PC-3 (cell line): Measurements from ENCODE around the gene ARHGAP23. TPM values are rescaled to one million over a fixed set of nuclear protein-coding genes. Genes with fewer than 3 reads are reported as not detected.

Source experiments
- ATAC-seq: fragments of 200-7000 bp; cut with Tn5 transposase; 2 replicates; pipeline ENCODE4 v1.9.1; 2020; ENCODE audit warnings: mild to moderate bottlenecking, moderate library complexity
- BruUV-seq: library from RNA; stranded (reverse); fragments of 400-500 nt; replicated peaks from 2 replicates; lab custom pipeline; 2021; lab: Mats Ljungman, UMichigan
- CTCF ChIA-PET: fragments of 300-600 bp; sonication (Branson Sonifier 250); formaldehyde crosslinking; loops from one replicate; lab custom pipeline; 2022; ENCODE audit warnings: antibody characterized with exemption; lab: Charles Lee
- POLR2A ChIA-PET: fragments of 300-600 bp; sonication (Branson Sonifier 250); formaldehyde crosslinking; loops from one replicate; lab custom pipeline; 2022; ENCODE audit warnings: antibody characterized with exemption; ENCODE audit not compliant: unreplicated experiment; lab: Charles Lee
- DNase-seq: peaks from one replicate; pipeline ENCODE4 v3.0.0-alpha.2; 2015
- H2AFZ ChIP-seq: fragments of 300-600 bp; sonication (generic); 2 replicates; pipeline ENCODE4 v1.6.0; 2016; ENCODE audit warnings: antibody characterized with exemption, low read length
- H3F3A ChIP-seq: fragments of 300-600 bp; sonication (generic); one replicate; pipeline ENCODE4 v1.6.0; 2017; ENCODE audit warnings: antibody characterized with exemption, low read length, control low read depth, mild to moderate bottlenecking; ENCODE audit not compliant: unreplicated experiment
- H3K27ac ChIP-seq: fragments of 300-600 bp; sonication (generic); 2 replicates; pipeline ENCODE4 v1.5.1; 2016; ENCODE audit warnings: mild to moderate bottlenecking, low read length
- H3K27me3 ChIP-seq: fragments of 300-600 bp; sonication (generic); 2 replicates; pipeline ENCODE4 v1.6.1; 2016; ENCODE audit warnings: low read length, mixed read lengths
- H3K36me3 ChIP-seq: fragments of 300-600 bp; sonication (generic); 2 replicates; pipeline ENCODE4 v1.6.1; 2016; ENCODE audit warnings: low read depth, mixed run types, low read length, mixed read lengths
- H3K4me1 ChIP-seq: fragments of 300-600 bp; sonication (generic); 2 replicates; pipeline ENCODE4 v1.5.1; 2016; ENCODE audit warnings: low read length; ENCODE audit not compliant: insufficient read depth
- H3K4me2 ChIP-seq: fragments of 300-600 bp; sonication (generic); 2 replicates; pipeline ENCODE4 v1.6.0; 2016; ENCODE audit warnings: low read length
- H3K4me3 ChIP-seq: fragments of 300-600 bp; sonication (generic); 2 replicates; pipeline ENCODE4 v1.5.1; 2016; ENCODE audit warnings: mild to moderate bottlenecking, low read length, mixed read lengths
- H3K79me2 ChIP-seq: fragments of 300-600 bp; sonication (generic); 2 replicates; pipeline ENCODE4 v1.6.1; 2017; ENCODE audit warnings: low read length, mixed read lengths
- H3K9ac ChIP-seq: fragments of 300-600 bp; sonication (generic); 2 replicates; pipeline ENCODE4 v1.6.0; 2016; ENCODE audit warnings: mild to moderate bottlenecking, low read length
- H3K9me2 ChIP-seq: fragments of 300-600 bp; sonication (generic); replicated peaks from 2 replicates; pipeline ENCODE4 v1.6.1; 2016; ENCODE audit warnings: mixed run types, low read length, mixed read lengths
- H3K9me3 ChIP-seq: fragments of 300-600 bp; sonication (generic); 2 replicates; pipeline ENCODE4 v1.6.1; 2016; ENCODE audit warnings: low read length, mixed read lengths
- H4K20me1 ChIP-seq: fragments of 300-600 bp; sonication (generic); 2 replicates; pipeline ENCODE4 v1.6.1; 2016; ENCODE audit warnings: low read length, mixed read lengths
- EZH2 ChIP-seq: fragments of 300-600 bp; sonication (generic); IDR thresholded peaks from one replicate; pipeline ENCODE4 v1.6.1; 2017; ENCODE audit warnings: antibody characterized with exemption, mild to moderate bottlenecking, low read length; ENCODE audit not compliant: unreplicated experiment
- EZH2phosphoT487 ChIP-seq: fragments of 300-600 bp; sonication (generic); IDR thresholded peaks from 2 replicates; pipeline ENCODE4 v1.6.1; 2018; ENCODE audit warnings: mild to moderate bottlenecking, antibody characterized with exemption, low read length, borderline replicate concordance
- intact Hi-C: fragments of 100-400 bp; cut with micrococcal nuclease; formaldehyde crosslinking; loops from 2 replicates; pipeline ENCODE4 v1.9.0; 2023
- total RNA-seq: library from RNA; depleted of rRNA; stranded (reverse); fragments of >200 nt; gene quantifications from 2 replicates; pipeline ENCODE4 v1.2.3, GENCODE V29; 2014
- TF ChIP-seq, protein P1 (sequence below): fragments of 300-600 bp; sonication (generic); conservative IDR thresholded peaks from 2 replicates; pipeline ENCODE4 v1.5.1; 2017; ENCODE audit warnings: antibody characterized with exemption, low read depth, mild to moderate bottlenecking, low read length

Gene ARHGAP23
- total RNA-seq, 1 experiment from 2014 or later = 9.0 TPM

DNA sequence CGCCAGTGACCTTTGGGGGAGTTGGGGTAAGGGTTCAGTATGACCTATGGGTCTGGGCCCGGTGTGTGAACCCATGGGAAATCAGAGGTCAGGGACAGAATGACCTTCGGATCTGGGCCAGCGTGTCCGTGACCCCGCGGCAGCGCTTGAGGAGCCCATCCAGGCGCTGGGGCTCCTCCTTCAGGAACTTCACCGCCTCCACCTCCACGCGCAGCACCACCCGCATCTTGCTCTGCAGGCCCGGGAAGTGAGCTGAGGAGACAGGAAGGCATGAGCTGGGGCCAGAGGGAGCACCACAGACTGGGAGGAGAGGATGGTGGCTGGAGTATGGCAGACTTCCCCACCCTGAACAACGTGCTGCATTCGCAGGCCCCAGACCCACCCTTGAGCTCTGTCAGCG, 124.1 kb downstream of the ARHGAP23 start:
- BruUV-seq = no TSS peak
- H3K4me3 ChIP-seq = no peak overlapping the region
- no peak for DNase-seq
- no peaks in the 10 kb centered on the region for H4K20me1 ChIP-seq
- H3K4me2 ChIP-seq = no peak overlapping the region
- TF ChIP-seq, protein P1, sequence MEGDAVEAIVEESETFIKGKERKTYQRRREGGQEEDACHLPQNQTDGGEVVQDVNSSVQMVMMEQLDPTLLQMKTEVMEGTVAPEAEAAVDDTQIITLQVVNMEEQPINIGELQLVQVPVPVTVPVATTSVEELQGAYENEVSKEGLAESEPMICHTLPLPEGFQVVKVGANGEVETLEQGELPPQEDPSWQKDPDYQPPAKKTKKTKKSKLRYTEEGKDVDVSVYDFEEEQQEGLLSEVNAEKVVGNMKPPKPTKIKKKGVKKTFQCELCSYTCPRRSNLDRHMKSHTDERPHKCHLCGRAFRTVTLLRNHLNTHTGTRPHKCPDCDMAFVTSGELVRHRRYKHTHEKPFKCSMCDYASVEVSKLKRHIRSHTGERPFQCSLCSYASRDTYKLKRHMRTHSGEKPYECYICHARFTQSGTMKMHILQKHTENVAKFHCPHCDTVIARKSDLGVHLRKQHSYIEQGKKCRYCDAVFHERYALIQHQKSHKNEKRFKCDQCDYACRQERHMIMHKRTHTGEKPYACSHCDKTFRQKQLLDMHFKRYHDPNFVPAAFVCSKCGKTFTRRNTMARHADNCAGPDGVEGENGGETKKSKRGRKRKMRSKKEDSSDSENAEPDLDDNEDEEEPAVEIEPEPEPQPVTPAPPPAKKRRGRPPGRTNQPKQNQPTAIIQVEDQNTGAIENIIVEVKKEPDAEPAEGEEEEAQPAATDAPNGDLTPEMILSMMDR = no peak
- TF ChIP-seq EZH2phosphoT487 (no peak), EZH2 (no peak)
- ATAC-seq = no peak
- no peaks in the 10 kb centered on the region for H3K36me3 ChIP-seq
- H3F3A ChIP-seq = no peaks in the 10 kb centered on the region
- H3K9me2 ChIP-seq = no peaks in the 10 kb centered on the region
- POLR2A ChIA-PET = no interaction called here
- CTCF ChIA-PET = no interaction called here
- peaks cover 33% of the 10 kb centered on the region for H3K4me1 ChIP-seq
- no peaks in the 10 kb centered on the region for H3K79me2 ChIP-seq
- intact Hi-C loops = no loop called here
- no peaks in the 10 kb centered on the region for H3K27me3 ChIP-seq
- no peak overlapping the region for H3K27ac ChIP-seq
- no peaks in the 10 kb centered on the region for H3K9me3 ChIP-seq
- H3K9ac ChIP-seq = no peak overlapping the region
- H2AFZ ChIP-seq = no peak overlapping the region

DNA sequence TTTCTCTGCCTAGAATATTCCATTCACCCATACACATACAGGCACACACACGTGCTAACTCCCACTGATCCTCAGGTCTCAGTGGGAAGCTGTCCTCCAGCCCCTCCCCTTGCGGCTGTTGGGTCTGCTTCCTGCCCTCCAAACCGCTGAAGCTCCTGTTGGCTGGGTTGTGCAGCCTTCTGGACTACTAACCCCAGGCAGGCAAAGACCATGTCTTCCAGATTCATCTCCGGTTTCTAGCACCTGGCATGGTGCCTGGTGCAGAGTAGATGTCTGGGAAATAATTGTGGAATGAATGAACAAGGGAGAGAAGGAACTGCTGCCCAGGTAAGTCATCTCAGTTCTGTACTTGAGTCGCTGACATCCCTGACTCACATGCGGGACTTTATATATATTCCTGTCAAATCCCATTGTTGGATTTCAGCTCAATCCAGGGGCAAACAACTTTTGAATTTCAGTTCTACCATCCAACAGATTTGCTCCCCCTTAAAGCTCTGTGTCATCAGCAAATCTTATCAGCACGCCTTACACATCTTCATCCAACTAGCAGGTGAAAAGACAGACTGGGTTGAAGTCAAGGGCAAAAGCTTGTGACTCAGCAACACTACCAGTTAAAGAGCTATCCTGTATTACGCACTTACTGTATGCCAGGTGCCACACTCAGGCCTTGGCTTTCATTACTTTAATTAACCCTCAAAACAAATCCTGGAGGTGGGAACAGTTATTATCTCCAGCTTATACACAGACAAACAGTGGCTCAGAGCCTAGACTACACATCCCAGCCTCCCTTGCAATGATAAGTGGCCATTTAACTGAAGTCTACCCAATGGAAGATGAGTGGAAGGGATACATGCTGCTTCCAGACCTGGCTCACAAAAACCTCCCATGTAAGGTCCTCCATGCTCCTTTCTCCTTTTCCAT, 126.4 kb downstream of the ARHGAP23 start:
- Histone ChIP-seq H3K4me2 (peak overlapping the region; percentile 18), H3K4me3 (no peak overlapping the region), H3K4me1 (peaks cover 39% of the 10 kb centered on the region), H3K27me3 (no peaks in the 10 kb centered on the region), H3K9ac (no peak overlapping the region), H3K79me2 (no peaks in the 10 kb centered on the region), H3K9me2 (no peaks in the 10 kb centered on the region), H3K27ac (peak overlapping the region; percentile 57), H4K20me1 (no peaks in the 10 kb centered on the region), H3K36me3 (no peaks in the 10 kb centered on the region), H3F3A (no peaks in the 10 kb centered on the region), H3K9me3 (no peaks in the 10 kb centered on the region), H2AFZ (no peak overlapping the region)
- ChIA-PET POLR2A (no interaction called here), CTCF (no interaction called here)
- DNase-seq = peak; percentile 77
- no TSS peak for BruUV-seq
- TF ChIP-seq, protein P1 = no peak
- no peak for TF ChIP-seq EZH2phosphoT487
- no peak for TF ChIP-seq EZH2
- intact Hi-C loops = no loop called here
- ATAC-seq = no peak

DNA sequence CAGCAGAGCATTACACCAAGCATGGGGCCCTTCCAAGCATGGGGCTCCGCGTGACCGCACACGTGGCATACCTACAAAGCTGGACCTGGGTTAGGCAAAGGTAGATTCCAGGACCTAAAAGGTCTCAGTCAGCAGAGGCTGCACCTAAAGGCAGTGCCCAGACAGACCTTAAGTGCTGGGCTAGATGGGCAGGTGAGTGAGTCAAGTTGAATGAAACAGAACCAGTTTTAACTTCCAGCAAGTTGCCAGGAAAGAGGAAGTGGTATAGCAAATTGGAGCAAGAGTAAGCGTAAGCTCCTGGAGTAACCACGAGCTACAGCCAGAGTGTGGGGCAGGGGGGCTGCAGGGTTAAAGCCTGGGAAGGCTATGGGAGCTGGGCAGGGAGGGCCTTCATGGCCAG, 128.0 kb downstream of the ARHGAP23 start:
- Histone ChIP-seq H3K9me2 (no peaks in the 10 kb centered on the region), H3K4me1 (peaks cover 39% of the 10 kb centered on the region), H2AFZ (peak overlapping the region; percentile 13; the same call in 1 of the 2 replicates), H3K4me2 (peak overlapping the region; percentile 69), H3K4me3 (no peak overlapping the region), H3F3A (no peaks in the 10 kb centered on the region), H4K20me1 (no peaks in the 10 kb centered on the region), H3K27me3 (no peaks in the 10 kb centered on the region), H3K36me3 (no peaks in the 10 kb centered on the region), H3K79me2 (no peaks in the 10 kb centered on the region), H3K9ac (no peak overlapping the region), H3K27ac (peak overlapping the region; percentile 80), H3K9me3 (no peaks in the 10 kb centered on the region)
- peak; percentile 23; the same call in 1 of the 2 replicates for ATAC-seq
- ChIA-PET POLR2A (no interaction called here), CTCF (no interaction called here)
- TF ChIP-seq EZH2 (no peak), EZH2phosphoT487 (no peak)
- TF ChIP-seq, protein P1 = no peak
- BruUV-seq = no TSS peak
- DNase-seq = peak; percentile 79
- intact Hi-C loops = no loop called here
